Measurements from ENCODE around the gene APAF1.

- no peak for TF ChIP-seq NFYC (CRISPR knock-in tag; IDR thresholded peaks at IDR 0.05)
- TF ChIP-seq CBX5 (CRISPR knock-in tag; IDR thresholded peaks at IDR 0.05; ENCODE audit: borderline replicate concordance): no peak
- no peak for TF ChIP-seq CTCF (CRISPR knock-in tag; IDR thresholded peaks at IDR 0.05)
- no peak for TF ChIP-seq TAF15 (IDR thresholded peaks at IDR 0.05; ENCODE audit: low read depth, low read length, poor library complexity, severe bottlenecking)
- TF ChIP-seq MAX (IDR thresholded peaks at IDR 0.05): no peak
- no peak for TF ChIP-seq TBL1XR1 (IDR thresholded peaks at IDR 0.05; ENCODE audit: borderline replicate concordance, low read length, partially characterized antibody)
- TF ChIP-seq PHF20 (CRISPR knock-in tag; IDR thresholded peaks at IDR 0.05): no peak
- TF ChIP-seq ZNF276 (CRISPR knock-in tag; IDR thresholded peaks at IDR 0.05; ENCODE audit: low read depth): no peak
- no peak for TF ChIP-seq CREM (IDR thresholded peaks at IDR 0.05)
- TF ChIP-seq CREM (CRISPR knock-in tag; IDR thresholded peaks at IDR 0.05): no peak
- TF ChIP-seq ZEB1 (IDR thresholded peaks at IDR 0.05; ENCODE audit: insufficient replicate concordance, low read depth): no peak
Measured at GRCh38 chr12:98727196-98727595, 82.1 kb downstream of the APAF1 start.
